ENCODE data around the gene AKAP17A.

GRCh38 chrX:1596676-1597344 lies 5.4 kb downstream of the AKAP17A start:
- no peak for TF ChIP-seq CTCF (IDR thresholded peaks at IDR 0.05; ENCODE audit: poor library complexity)
- TF ChIP-seq EZH2 (IDR thresholded peaks at IDR 0.05; ENCODE audit: borderline replicate concordance): no peak
- no peak for TF ChIP-seq EZH2phosphoT487 (IDR thresholded peaks at IDR 0.05; ENCODE audit: low read depth, severe bottlenecking, unreplicated experiment)

All from hepatocyte (in vitro differentiated cells).